ENCODE measurements around the gene C1orf21. TPM values are rescaled to one million over a fixed set of nuclear protein-coding genes. Genes with fewer than 3 reads are reported as not detected.

The C1orf21 gene
- total RNA-seq, 1 donor from 2014 or later, result 44.6 TPM

GRCh38 chr1:184641894-184642293, 255.1 kb downstream of the C1orf21 start:
- Mint-ChIP-seq H3K27ac (no peak overlapping the region), H3K27me3 (no peaks in the 10 kb centered on the region), H3K4me3 (no peak overlapping the region), H3K4me1 (ENCODE audit: unreplicated experiment) (no peaks in the 10 kb centered on the region), H3K36me3 (peaks cover 3% of the 10 kb centered on the region), H3K9me3 (peaks cover 6% of the 10 kb centered on the region)
- no peak for DNase-seq (ENCODE audit: extremely low spot score, unreplicated experiment)
- TF ChIP-seq CTCF (conservative IDR thresholded peaks at IDR 0.05), result no peak

DNA sequence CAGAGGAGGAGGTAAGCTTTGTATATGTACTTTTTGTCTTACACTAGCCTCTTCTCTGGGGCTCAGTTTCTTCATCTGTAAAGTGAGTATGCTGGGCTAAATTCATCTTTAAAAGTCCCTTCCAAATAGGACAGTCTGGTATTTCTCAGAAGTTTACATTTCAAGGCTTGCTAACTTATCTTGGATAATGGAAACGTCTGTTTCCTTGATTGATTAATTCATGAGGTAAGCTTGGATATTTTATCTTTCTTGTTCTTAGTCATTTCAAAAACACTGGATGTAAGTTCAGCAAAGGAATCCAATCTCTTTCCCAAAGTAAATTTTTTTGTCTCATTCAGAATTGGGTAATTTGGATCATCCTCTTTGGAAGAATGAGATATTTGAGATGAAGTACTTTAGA, 256.8 kb downstream of the C1orf21 start:
- Mint-ChIP-seq H3K4me1 (ENCODE audit: unreplicated experiment) (no peaks in the 10 kb centered on the region), H3K27me3 (no peaks in the 10 kb centered on the region), H3K9me3 (peaks cover 3% of the 10 kb centered on the region), H3K36me3 (peaks cover 2% of the 10 kb centered on the region), H3K4me3 (no peak overlapping the region), H3K27ac (no peak overlapping the region)
- DNase-seq (ENCODE audit: extremely low spot score, unreplicated experiment), result no peak
- no peak for TF ChIP-seq CTCF (conservative IDR thresholded peaks at IDR 0.05)

GRCh38 chr1:184644771-184645170, 257.9 kb downstream of the C1orf21 start:
- TF ChIP-seq CTCF (conservative IDR thresholded peaks at IDR 0.05), result no peak
- Mint-ChIP-seq H3K36me3 (no peaks in the 10 kb centered on the region), H3K27me3 (no peaks in the 10 kb centered on the region), H3K4me1 (ENCODE audit: unreplicated experiment) (no peaks in the 10 kb centered on the region), H3K9me3 (peaks cover 5% of the 10 kb centered on the region), H3K27ac (no peak overlapping the region), H3K4me3 (no peak overlapping the region)
- no peak for DNase-seq (ENCODE audit: extremely low spot score, unreplicated experiment)

DNA sequence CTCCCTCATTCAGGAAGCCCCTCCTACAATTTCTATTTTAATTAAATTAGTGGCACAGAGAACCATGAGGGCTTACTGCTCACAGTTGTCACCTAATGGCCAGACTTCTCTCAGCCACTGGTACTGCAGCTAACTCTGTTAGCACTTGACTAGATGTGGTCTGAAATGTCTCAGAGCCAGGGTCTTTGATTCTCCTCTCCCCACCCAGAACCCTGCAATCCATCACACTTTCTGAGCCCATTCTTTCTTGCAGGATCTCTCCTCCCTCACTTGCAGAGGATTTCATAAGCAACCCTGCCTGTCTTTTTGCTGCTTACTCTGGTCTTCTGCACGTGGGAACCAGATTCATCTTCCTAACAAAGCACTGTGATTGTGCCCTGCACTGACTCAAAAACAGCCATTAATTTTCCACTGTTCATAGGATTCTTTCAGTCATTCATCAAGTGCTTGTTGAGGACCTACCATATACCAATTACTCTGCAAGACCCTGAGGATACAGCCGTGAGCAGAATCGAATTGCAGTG, 259.4 kb downstream of the C1orf21 start:
- Mint-ChIP-seq H3K27me3 (peaks cover 5% of the 10 kb centered on the region), H3K4me3 (no peak overlapping the region), H3K9me3 (peaks cover 5% of the 10 kb centered on the region), H3K36me3 (no peaks in the 10 kb centered on the region), H3K4me1 (ENCODE audit: unreplicated experiment) (no peaks in the 10 kb centered on the region), H3K27ac (no peak overlapping the region)
- DNase-seq (ENCODE audit: extremely low spot score, unreplicated experiment), result no peak
- no peak for TF ChIP-seq CTCF (conservative IDR thresholded peaks at IDR 0.05)

GRCh38 chr1:184646824-184647223, 260.0 kb downstream of the C1orf21 start:
- no peaks in the 10 kb centered on the region for H3K4me1 Mint-ChIP-seq (ENCODE audit: unreplicated experiment)
- H3K9me3 Mint-ChIP-seq, result peaks cover 8% of the 10 kb centered on the region
- no peak for TF ChIP-seq CTCF (conservative IDR thresholded peaks at IDR 0.05)
- no peaks in the 10 kb centered on the region for H3K36me3 Mint-ChIP-seq
- no peak for DNase-seq (ENCODE audit: extremely low spot score, unreplicated experiment)
- H3K27ac Mint-ChIP-seq, result no peak overlapping the region
- no peak overlapping the region for H3K4me3 Mint-ChIP-seq
- peaks cover 5% of the 10 kb centered on the region for H3K27me3 Mint-ChIP-seq

DNA sequence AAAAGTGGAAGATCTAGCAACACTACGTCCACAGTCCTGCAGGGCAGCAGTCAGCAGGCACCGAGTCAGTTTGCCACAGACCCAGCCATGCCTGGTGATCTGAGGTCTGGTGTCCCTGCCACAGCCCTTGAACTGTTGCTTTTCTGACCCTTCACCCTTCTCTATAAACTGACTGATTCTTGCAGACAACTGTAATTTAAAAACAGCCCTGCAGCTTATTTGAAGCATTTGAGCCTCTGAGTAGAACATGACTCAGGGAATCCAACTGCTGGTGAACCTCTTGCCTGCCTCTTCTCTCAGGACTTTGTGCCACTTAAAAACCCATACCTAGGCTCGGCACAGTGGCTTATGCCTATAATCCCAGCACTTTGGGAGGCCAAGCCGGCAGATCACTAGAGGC, 260.6 kb downstream of the C1orf21 start:
- TF ChIP-seq CTCF (conservative IDR thresholded peaks at IDR 0.05), result no peak
- Mint-ChIP-seq H3K4me3 (no peak overlapping the region), H3K36me3 (no peaks in the 10 kb centered on the region), H3K27ac (peak overlapping the region; percentile 26), H3K27me3 (peaks cover 5% of the 10 kb centered on the region), H3K9me3 (peaks cover 8% of the 10 kb centered on the region), H3K4me1 (ENCODE audit: unreplicated experiment) (no peaks in the 10 kb centered on the region)
- no peak for DNase-seq (ENCODE audit: extremely low spot score, unreplicated experiment)
